GM12891 (cell line): ENCODE data around the gene NUCKS1.

Source experiments
- POLR2A ChIP-seq: IDR thresholded peaks from 2 replicates; pipeline ENCODE4 v1.6.1; 2011; ENCODE audit warnings: low read depth, low read length, control low read depth
- POLR2AphosphoS5 ChIP-seq: IDR thresholded peaks from 2 replicates; pipeline ENCODE4 v1.6.1; 2011; ENCODE audit warnings: low read depth, low read length, control low read depth

GRCh38 chr1:205701420-205701819 is 48.6 kb downstream of the NUCKS1 start:
- TF ChIP-seq POLR2AphosphoS5 (no peak), POLR2A (no peak)
